ENCODE data around the gene VPS26C. TPM values are rescaled to one million over a fixed set of nuclear protein-coding genes. Genes with fewer than 3 reads are reported as not detected.
"Not testable (repeated sequence)": the region's sequence is repeated elsewhere in the genome, so short reads cannot be mapped to it uniquely, and the experiment has no call there.

Gene VPS26C
- total and polyA plus RNA-seq, 4 experiments from 2014 or later, result 76.0 to 105 (median 80.8) TPM

DNA sequence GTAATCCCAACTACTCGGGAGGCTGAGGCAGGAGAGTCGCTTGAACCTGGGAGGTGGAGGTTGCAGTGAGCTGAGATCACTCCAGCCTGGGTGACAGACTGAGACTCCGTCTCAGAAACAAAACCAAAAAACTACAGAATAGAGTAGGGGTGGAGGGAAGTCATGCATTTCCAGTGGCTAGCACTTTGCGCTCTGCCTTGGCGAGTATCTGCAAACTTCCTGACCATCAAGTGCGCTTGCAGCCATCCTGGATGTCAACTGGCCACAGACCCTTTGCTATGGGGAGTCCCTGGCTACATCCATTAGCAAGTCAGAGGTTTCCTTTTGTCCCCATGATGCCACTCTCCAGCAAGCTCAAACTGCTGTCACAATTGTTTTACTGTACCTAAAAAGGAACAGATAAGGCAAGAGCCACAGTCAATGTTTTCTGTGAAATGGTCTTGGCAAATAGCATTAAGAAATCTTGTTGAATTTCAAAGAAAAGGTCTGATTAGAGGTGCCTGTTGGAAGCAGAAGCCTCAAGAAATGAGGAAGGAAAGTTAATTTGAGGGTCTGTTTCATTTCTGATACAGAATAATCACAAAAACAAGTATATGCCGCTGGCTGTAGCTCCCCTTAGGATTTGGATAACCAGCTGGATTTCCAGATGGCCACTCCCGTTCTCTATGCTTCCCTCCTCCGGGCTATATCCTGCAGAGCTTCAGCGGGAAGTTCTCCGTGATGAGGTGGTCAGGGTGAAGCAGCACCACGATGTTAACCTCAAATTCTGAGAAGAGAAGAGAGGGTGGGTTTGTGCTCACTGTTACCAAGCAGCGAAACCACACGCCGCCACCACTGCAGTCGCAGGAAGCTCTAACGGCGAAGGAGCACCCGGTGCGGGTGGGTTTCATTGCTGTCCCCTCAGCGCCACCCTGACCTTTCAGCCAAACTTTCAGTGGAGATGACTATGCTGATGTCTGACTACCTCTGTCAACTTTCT lies 42.0 kb downstream of the VPS26C start:
- Mint-ChIP-seq H3K4me1 (peaks cover 23 to 52% (median 30%) of the 10 kb centered on the region in 4 donors), H3K4me3 (peak overlapping the region in 7 of 8 donors; percentile 35 to 76 (median 70)), H3K36me3 (peaks cover 40 to 64% of the 10 kb centered on the region in 2 donors), H3K27ac (peak overlapping the region; percentile 85 to 97 (median 88)), H3K27me3 (no peaks in the 10 kb centered on the region), H3K9me3 (peaks cover 0 to 4% (median 0%) of the 10 kb centered on the region in 8 donors)
- Histone ChIP-seq H3K9me3 (ENCODE audit: control insufficient read depth in 1 of 2, low read length in 2 of 2) (no peaks in the 10 kb centered on the region), H3K4me1 (ENCODE audit: insufficient read depth, low read length) (peaks cover 40% of the 10 kb centered on the region), H3K36me3 (ENCODE audit: insufficient read depth, low read length) (peaks cover 33% of the 10 kb centered on the region), H3K27ac (ENCODE audit: low read depth, low read length) (peak overlapping the region; percentile 45), H3K4me3 (ENCODE audit: low read length in 2 of 2) (no peak overlapping the region), H3K27me3 (ENCODE audit: insufficient read depth, low read length) (no peaks in the 10 kb centered on the region)
- intact Hi-C loops (cut with micrococcal nuclease), result loop anchor here (5.0 kb wide), 1 partner anchor 237 kb away; no protein-coding TSS in a partner anchor
- POLR2A ChIA-PET (ENCODE audit: partially characterized antibody), result interaction anchor here (1.1 to 1.5 kb wide), 3 partner anchors 30 to 141 kb away, joined by 4 read pairs; partner anchors contain the start of gene DYRK1A
- CTCF ChIA-PET (ENCODE audit: partially characterized antibody), result interaction anchor here (1.2 kb wide), 1 partner anchor 239 kb away, joined by 3 read pairs; no protein-coding TSS in a partner anchor
- DNase-seq, result peak in 4 of 5 donors; percentile 16 to 41 (median 28)

DNA sequence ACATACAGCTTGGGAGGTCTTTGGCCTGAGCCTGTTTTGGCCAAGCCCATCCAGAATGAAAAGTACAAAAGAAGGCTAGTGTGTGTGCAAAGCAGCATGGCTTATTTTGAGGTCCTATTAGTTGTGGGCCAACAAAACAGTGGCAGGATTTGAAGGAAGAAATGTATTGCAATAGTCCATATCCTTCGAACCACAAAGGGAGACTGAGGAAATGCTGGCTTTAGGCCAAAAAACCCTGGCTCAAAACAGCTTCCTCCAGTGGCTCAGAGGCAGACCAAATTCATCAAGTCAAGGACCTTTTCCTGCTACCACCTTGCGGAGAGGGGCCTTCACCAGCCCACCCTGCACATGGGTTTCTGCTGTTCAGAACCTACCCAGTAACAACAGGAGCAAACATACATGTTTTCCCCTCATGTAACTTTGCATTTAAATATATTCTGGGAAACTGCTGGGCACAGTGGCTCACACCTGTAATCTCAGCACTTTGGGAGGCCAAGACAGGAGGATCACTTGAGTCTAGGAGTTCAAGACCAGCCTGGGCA lies 43.3 kb downstream of the VPS26C start:
- peak overlapping the region in 5 of 7 donors; percentile 29 to 85 (median 42) for H3K27ac Mint-ChIP-seq
- intact Hi-C loops (cut with micrococcal nuclease), result loop anchor here (5.0 kb wide), 1 partner anchor 238 kb away; no protein-coding TSS in a partner anchor
- no peaks in the 10 kb centered on the region for H3K27me3 Mint-ChIP-seq
- peaks cover 47% of the 10 kb centered on the region for H3K4me1 ChIP-seq (ENCODE audit: insufficient read depth, low read length)
- peaks cover 33 to 52% of the 10 kb centered on the region in 2 donors for H3K36me3 Mint-ChIP-seq
- H3K4me1 Mint-ChIP-seq, result peaks cover 29 to 61% (median 36%) of the 10 kb centered on the region in 4 donors
- no peaks in the 10 kb centered on the region for H3K27me3 ChIP-seq (ENCODE audit: insufficient read depth, low read length)
- H3K9me3 ChIP-seq (ENCODE audit: control insufficient read depth in 1 of 2, low read length in 2 of 2), result no peaks in the 10 kb centered on the region
- DNase-seq, result no peak
- ChIA-PET CTCF (ENCODE audit: partially characterized antibody) (interaction anchor here (1.4 kb wide), 1 partner anchor 8 kb away, joined by 3 read pairs; no protein-coding TSS in a partner anchor), POLR2A (ENCODE audit: partially characterized antibody) (no interaction called here)
- no peak overlapping the region for H3K4me3 Mint-ChIP-seq
- H3K9me3 Mint-ChIP-seq, result peaks cover 0 to 5% (median 0%) of the 10 kb centered on the region in 8 donors
- no peak overlapping the region for H3K4me3 ChIP-seq (ENCODE audit: low read length in 2 of 2)
- no peak overlapping the region for H3K27ac ChIP-seq (ENCODE audit: low read depth, low read length)
- peaks cover 33% of the 10 kb centered on the region for H3K36me3 ChIP-seq (ENCODE audit: insufficient read depth, low read length)

DNA sequence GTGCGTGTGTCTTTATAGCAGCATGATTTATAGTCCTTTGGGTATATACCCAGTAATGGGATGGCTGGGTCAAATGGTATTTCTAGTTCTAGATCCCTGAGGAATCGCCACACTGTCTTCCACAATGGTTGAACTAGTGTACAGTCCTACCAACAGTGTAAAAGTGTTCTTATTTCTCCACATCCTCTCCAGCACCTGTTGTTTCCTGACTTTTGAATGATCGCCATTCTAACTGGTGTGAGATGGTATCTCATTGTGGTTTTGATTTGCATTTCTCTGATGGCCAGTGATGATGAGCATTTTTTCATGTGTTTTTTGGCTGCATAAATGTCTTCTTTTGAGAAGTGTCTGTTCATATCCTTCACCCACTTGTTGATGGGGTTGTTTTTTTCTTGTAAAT lies 44.9 kb downstream of the VPS26C start:
- H3K36me3 Mint-ChIP-seq, result peaks cover 22 to 43% of the 10 kb centered on the region in 2 donors
- H3K27ac Mint-ChIP-seq, result peak overlapping the region in 3 of 7 donors; percentile 17 to 80 (median 53)
- H3K9me3 Mint-ChIP-seq; H3K9me3 ChIP-seq (ENCODE audit: control insufficient read depth in 1 of 2, low read length in 2 of 2); H3K27me3 Mint-ChIP-seq; H3K27me3 ChIP-seq (ENCODE audit: insufficient read depth, low read length); H3K27ac ChIP-seq (ENCODE audit: low read depth, low read length); POLR2A ChIA-PET (ENCODE audit: partially characterized antibody); H3K4me3 ChIP-seq (ENCODE audit: low read length in 2 of 2); CTCF ChIA-PET (ENCODE audit: partially characterized antibody); DNase-seq: not testable (repeated sequence)
- H3K4me1 Mint-ChIP-seq, result peaks cover 29 to 60% (median 36%) of the 10 kb centered on the region in 4 donors
- H3K4me1 ChIP-seq (ENCODE audit: insufficient read depth, low read length), result peaks cover 47% of the 10 kb centered on the region
- peaks cover 27% of the 10 kb centered on the region for H3K36me3 ChIP-seq (ENCODE audit: insufficient read depth, low read length)
- intact Hi-C loops (cut with micrococcal nuclease), result loop anchor here (5.0 kb wide), 1 partner anchor 240 kb away; no protein-coding TSS in a partner anchor
- H3K4me3 Mint-ChIP-seq, result peak overlapping the region in 4 of 8 donors; percentile 23 to 44 (median 34)

DNA sequence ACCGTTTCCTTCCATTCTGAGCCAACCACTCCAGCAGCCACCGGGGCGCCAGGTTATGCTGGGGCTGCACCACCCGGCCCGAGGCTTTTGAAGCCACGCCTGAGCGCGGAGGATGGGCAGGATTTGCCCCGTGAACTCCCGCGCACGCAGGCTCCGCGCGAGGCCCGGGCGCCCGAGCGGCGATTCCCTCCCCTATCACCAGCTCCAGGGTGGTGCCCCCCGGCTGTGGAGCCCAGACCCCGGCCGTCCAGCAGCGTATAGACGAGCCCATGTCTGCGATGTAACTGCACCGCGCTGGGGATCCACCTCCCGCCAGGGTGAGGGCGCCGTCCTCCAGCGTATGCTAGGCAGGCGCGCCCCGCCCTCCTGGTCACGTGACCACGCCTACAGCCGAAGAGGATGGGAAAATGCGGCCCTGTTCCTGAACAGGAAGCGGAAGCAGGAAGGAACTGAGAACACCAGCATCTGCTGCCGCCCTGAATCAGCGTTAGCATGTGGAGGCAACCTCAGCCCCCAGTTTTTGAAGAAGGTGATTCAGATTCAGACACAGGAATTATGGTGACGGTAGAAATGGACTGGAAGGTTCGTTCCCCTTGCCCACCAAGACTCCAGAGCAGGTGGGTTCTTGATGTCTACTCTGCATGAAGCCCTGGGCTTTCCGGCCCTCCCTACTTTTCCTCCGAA lies 46.0 kb downstream of the VPS26C start:
- peak overlapping the region; percentile 75 for H3K27ac ChIP-seq (ENCODE audit: low read depth, low read length)
- H3K27me3 ChIP-seq (ENCODE audit: insufficient read depth, low read length), result no peaks in the 10 kb centered on the region
- Mint-ChIP-seq H3K36me3 (peaks cover 15 to 34% of the 10 kb centered on the region in 2 donors), H3K27ac (peak overlapping the region; percentile 80 to 96 (median 94)), H3K4me1 (peaks cover 29 to 51% (median 36%) of the 10 kb centered on the region in 4 donors), H3K9me3 (peaks cover 0 to 5% (median 0%) of the 10 kb centered on the region in 8 donors), H3K27me3 (no peaks in the 10 kb centered on the region), H3K4me3 (peak overlapping the region; percentile 79 to 96 (median 92))
- intact Hi-C loops (cut with micrococcal nuclease), result loop anchor here (1.0 to 5.0 kb wide), 8 partner anchors 38 to 422 kb away; partner anchors contain the start of genes DYRK1A, PIGP, TTC3 and VPS26C
- peak overlapping the region; percentile 76 to 86 for H3K4me3 ChIP-seq (ENCODE audit: low read length in 2 of 2)
- peaks cover 45% of the 10 kb centered on the region for H3K4me1 ChIP-seq (ENCODE audit: insufficient read depth, low read length)
- ChIA-PET CTCF (ENCODE audit: partially characterized antibody) (interaction anchor here (0.9 to 2.6 kb wide), 7 partner anchors 9 to 343 kb away, joined by 3 to 12 read pairs (median 4); partner anchors contain the start of gene VPS26C), POLR2A (ENCODE audit: partially characterized antibody) (interaction anchor here (0.9 to 4.0 kb wide), 11 partner anchors 11 to 1962 kb away, joined by 3 to 36 read pairs (median 6); partner anchors contain the start of genes DYRK1A, PSMG1 and VPS26C)
- DNase-seq, result peak; percentile 86 to 95 (median 88)
- peaks cover 16% of the 10 kb centered on the region for H3K36me3 ChIP-seq (ENCODE audit: insufficient read depth, low read length)
- no peaks in the 10 kb centered on the region for H3K9me3 ChIP-seq (ENCODE audit: control insufficient read depth in 1 of 2, low read length in 2 of 2)

DNA sequence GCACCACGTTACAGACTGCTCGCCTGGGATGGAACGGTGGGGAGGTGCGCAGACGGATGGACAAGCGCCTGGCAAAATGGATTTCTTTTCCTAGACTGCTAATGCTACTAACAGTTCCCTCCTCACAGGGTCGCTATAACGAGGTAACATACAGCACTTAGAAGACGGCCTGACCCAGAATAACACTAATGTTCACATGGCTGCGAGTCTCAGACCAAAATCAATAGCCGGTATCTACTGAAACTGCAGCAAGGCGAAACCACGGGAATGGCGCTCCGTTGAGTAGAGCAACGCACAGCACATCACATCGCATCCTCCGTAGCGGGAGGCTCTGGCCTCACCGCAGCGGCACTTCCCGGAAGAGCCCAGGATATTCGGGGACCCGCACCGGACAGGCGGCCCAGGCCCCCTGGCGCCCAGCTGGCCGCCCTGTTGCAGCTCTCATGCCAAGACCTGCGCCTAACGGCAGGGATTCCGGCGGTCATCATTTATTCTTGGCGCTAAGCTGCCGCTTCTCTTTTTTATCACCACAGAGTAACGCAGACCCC lies 46.6 kb downstream of the VPS26C start:
- Mint-ChIP-seq H3K36me3 (peaks cover 10 to 29% of the 10 kb centered on the region in 2 donors), H3K27me3 (no peaks in the 10 kb centered on the region), H3K4me3 (peak overlapping the region; percentile 79 to 96 (median 92)), H3K9me3 (peaks cover 0 to 5% (median 0%) of the 10 kb centered on the region in 8 donors), H3K4me1 (peaks cover 24 to 45% (median 31%) of the 10 kb centered on the region in 4 donors), H3K27ac (peak overlapping the region; percentile 80 to 96 (median 94))
- peak in 2 of 5 donors; percentile 37 to 43 for DNase-seq
- Histone ChIP-seq H3K27me3 (ENCODE audit: insufficient read depth, low read length) (no peaks in the 10 kb centered on the region), H3K4me1 (ENCODE audit: insufficient read depth, low read length) (peaks cover 39% of the 10 kb centered on the region), H3K4me3 (ENCODE audit: low read length in 2 of 2) (peak overlapping the region; percentile 76 to 86), H3K9me3 (ENCODE audit: control insufficient read depth in 1 of 2, low read length in 2 of 2) (no peaks in the 10 kb centered on the region), H3K27ac (ENCODE audit: low read depth, low read length) (peak overlapping the region; percentile 75), H3K36me3 (ENCODE audit: insufficient read depth, low read length) (peaks cover 12% of the 10 kb centered on the region)
- POLR2A ChIA-PET (ENCODE audit: partially characterized antibody), result interaction anchor here (0.9 to 4.0 kb wide), 11 partner anchors 12 to 1963 kb away, joined by 3 to 36 read pairs (median 6); partner anchors contain the start of genes DYRK1A, PSMG1 and VPS26C
- CTCF ChIA-PET (ENCODE audit: partially characterized antibody), result interaction anchor here (0.9 to 2.6 kb wide), 8 partner anchors 10 to 343 kb away, joined by 3 to 12 read pairs (median 4); partner anchors contain the start of gene VPS26C
- intact Hi-C loops (cut with micrococcal nuclease), result loop anchor here (2.0 to 5.0 kb wide), 4 partner anchors 38 to 422 kb away; no protein-coding TSS in a partner anchor
